ENCODE measurements around the gene FGF12. TPM values are rescaled to one million over a fixed set of nuclear protein-coding genes. Genes with fewer than 3 reads are reported as not detected.

Gene FGF12
- total and polyA plus RNA-seq, 2 experiments from 2014 or later = 6.0 to 14.3 TPM

DNA sequence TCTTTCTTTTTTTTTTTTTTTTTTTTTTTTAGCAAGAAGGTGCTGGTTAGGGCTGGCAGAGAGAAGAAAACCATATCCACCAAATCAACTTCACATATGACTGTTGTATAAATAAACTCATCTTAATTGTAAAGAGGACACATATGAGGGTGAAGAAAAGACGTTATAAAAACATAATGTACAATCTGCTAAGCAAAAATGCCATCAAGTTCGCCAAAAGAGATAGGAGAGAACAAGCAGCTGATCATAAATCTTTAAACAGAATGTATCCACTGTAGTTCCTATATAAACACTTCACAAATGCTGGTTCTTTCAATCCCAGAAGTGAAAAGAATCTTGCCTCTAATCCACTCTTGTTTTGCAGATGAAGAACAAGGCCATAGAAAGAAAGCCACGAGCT lies 9.2 kb downstream of the FGF12 start (continued):
- TF ChIP-seq, protein P1, sequence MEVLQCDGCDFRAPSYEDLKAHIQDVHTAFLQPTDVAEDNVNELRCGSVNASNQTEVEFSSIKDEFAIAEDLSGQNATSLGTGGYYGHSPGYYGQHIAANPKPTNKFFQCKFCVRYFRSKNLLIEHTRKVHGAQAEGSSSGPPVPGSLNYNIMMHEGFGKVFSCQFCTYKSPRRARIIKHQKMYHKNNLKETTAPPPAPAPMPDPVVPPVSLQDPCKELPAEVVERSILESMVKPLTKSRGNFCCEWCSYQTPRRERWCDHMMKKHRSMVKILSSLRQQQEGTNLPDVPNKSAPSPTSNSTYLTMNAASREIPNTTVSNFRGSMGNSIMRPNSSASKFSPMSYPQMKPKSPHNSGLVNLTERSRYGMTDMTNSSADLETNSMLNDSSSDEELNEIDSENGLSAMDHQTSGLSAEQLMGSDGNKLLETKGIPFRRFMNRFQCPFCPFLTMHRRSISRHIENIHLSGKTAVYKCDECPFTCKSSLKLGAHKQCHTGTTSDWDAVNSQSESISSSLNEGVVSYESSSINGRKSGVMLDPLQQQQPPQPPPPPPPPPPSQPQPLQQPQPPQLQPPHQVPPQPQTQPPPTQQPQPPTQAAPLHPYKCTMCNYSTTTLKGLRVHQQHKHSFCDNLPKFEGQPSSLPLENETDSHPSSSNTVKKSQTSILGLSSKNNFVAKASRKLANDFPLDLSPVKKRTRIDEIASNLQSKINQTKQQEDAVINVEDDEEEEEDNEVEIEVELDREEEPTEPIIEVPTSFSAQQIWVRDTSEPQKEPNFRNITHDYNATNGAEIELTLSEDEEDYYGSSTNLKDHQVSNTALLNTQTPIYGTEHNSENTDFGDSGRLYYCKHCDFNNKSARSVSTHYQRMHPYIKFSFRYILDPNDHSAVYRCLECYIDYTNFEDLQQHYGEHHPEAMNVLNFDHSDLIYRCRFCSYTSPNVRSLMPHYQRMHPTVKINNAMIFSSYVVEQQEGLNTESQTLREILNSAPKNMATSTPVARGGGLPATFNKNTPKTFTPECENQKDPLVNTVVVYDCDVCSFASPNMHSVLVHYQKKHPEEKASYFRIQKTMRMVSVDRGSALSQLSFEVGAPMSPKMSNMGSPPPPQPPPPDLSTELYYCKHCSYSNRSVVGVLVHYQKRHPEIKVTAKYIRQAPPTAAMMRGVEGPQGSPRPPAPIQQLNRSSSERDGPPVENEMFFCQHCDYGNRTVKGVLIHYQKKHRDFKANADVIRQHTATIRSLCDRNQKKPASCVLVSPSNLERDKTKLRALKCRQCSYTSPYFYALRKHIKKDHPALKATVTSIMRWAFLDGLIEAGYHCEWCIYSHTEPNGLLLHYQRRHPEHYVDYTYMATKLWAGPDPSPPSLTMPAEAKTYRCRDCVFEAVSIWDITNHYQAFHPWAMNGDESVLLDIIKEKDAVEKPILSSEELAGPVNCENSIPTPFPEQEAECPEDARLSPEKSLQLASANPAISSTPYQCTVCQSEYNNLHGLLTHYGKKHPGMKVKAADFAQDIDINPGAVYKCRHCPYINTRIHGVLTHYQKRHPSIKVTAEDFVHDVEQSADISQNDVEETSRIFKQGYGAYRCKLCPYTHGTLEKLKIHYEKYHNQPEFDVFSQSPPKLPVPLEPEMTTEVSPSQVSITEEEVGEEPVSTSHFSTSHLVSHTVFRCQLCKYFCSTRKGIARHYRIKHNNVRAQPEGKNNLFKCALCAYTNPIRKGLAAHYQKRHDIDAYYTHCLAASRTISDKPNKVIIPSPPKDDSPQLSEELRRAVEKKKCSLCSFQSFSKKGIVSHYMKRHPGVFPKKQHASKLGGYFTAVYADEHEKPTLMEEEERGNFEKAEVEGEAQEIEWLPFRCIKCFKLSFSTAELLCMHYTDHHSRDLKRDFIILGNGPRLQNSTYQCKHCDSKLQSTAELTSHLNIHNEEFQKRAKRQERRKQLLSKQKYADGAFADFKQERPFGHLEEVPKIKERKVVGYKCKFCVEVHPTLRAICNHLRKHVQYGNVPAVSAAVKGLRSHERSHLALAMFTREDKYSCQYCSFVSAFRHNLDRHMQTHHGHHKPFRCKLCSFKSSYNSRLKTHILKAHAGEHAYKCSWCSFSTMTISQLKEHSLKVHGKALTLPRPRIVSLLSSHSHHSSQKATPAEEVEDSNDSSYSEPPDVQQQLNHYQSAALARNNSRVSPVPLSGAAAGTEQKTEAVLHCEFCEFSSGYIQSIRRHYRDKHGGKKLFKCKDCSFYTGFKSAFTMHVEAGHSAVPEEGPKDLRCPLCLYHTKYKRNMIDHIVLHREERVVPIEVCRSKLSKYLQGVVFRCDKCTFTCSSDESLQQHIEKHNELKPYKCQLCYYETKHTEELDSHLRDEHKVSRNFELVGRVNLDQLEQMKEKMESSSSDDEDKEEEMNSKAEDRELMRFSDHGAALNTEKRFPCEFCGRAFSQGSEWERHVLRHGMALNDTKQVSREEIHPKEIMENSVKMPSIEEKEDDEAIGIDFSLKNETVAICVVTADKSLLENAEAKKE (CRISPR knock-in tag; IDR thresholded peaks at IDR 0.05) = no peak
- no peak for TF ChIP-seq POLR2AphosphoS5 (IDR thresholded peaks at IDR 0.05; ENCODE audit: low read depth)
- TF ChIP-seq, protein P2, sequence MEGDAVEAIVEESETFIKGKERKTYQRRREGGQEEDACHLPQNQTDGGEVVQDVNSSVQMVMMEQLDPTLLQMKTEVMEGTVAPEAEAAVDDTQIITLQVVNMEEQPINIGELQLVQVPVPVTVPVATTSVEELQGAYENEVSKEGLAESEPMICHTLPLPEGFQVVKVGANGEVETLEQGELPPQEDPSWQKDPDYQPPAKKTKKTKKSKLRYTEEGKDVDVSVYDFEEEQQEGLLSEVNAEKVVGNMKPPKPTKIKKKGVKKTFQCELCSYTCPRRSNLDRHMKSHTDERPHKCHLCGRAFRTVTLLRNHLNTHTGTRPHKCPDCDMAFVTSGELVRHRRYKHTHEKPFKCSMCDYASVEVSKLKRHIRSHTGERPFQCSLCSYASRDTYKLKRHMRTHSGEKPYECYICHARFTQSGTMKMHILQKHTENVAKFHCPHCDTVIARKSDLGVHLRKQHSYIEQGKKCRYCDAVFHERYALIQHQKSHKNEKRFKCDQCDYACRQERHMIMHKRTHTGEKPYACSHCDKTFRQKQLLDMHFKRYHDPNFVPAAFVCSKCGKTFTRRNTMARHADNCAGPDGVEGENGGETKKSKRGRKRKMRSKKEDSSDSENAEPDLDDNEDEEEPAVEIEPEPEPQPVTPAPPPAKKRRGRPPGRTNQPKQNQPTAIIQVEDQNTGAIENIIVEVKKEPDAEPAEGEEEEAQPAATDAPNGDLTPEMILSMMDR (conservative IDR thresholded peaks at IDR 0.05; ENCODE audit: low read depth in 2 of 2) = no peak
- no peak for TF ChIP-seq EZH2phosphoT487 (IDR thresholded peaks at IDR 0.05; ENCODE audit: unreplicated experiment)
- TF ChIP-seq, protein P3, sequence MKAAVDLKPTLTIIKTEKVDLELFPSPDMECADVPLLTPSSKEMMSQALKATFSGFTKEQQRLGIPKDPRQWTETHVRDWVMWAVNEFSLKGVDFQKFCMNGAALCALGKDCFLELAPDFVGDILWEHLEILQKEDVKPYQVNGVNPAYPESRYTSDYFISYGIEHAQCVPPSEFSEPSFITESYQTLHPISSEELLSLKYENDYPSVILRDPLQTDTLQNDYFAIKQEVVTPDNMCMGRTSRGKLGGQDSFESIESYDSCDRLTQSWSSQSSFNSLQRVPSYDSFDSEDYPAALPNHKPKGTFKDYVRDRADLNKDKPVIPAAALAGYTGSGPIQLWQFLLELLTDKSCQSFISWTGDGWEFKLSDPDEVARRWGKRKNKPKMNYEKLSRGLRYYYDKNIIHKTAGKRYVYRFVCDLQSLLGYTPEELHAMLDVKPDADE (IDR thresholded peaks at IDR 0.05) = no peak
- TF ChIP-seq ZNF331 (CRISPR knock-in tag; IDR thresholded peaks at IDR 0.05; ENCODE audit: low read depth) = no peak

DNA sequence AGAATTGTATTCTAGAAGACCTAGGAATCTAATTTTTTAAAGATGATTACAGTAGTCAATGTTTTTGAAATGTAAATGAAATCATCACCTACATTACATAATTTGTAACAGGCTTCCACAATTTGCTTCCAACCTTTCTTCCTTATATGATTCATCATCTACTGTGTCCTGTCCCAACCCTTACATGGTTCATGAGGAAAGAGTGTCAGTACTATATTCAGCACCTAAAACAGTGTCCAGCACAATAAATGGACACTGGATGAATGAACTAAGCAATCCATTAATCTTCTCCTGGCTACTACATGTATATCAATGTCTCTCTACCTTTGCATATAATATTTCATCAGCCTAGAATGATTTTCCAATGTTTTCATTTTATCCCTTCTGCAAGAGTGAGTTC lies 12.2 kb downstream of the FGF12 start:
- Mint-ChIP-seq H3K27me3 (ENCODE audit: insufficient read depth, low read depth, poor library complexity) (no peaks in the 10 kb centered on the region), H3K4me1 (peaks cover 23% of the 10 kb centered on the region), H3K4me3 (no peak overlapping the region), H3K36me3 (ENCODE audit: low read depth) (peaks cover 9% of the 10 kb centered on the region; the same call in 2 of the 3 replicates), H3K27ac (no peak overlapping the region), H3K9me3 (peaks cover 10% of the 10 kb centered on the region)
- no peaks in the 10 kb centered on the region for H3K27me3 ChIP-seq (ENCODE audit: insufficient read depth)
- H3K27ac ChIP-seq (ENCODE audit: low read depth) = no peak overlapping the region
- H3K9me2 ChIP-seq (ENCODE audit: insufficient read depth) = no peaks in the 10 kb centered on the region
- H3F3A ChIP-seq (replicated peaks; ENCODE audit: low read depth) = no peaks in the 10 kb centered on the region
- no peak overlapping the region for H2AFZ ChIP-seq
- no peaks in the 10 kb centered on the region for H3K79me2 ChIP-seq (replicated peaks; ENCODE audit: insufficient read depth)
- H3K4me1 ChIP-seq (ENCODE audit: insufficient read depth) = peaks cover 21% of the 10 kb centered on the region
- H4K20me1 ChIP-seq (replicated peaks; ENCODE audit: insufficient read depth) = no peaks in the 10 kb centered on the region
- H3K36me3 ChIP-seq (ENCODE audit: insufficient read depth) = no peaks in the 10 kb centered on the region
- H3K4me3 ChIP-seq = no peak overlapping the region
- ATAC-seq (no peak), DNase-seq (ENCODE audit: low spot score) (no peak)
- no peak overlapping the region for H3K4me2 ChIP-seq
- TF ChIP-seq ZNF331 (CRISPR knock-in tag; IDR thresholded peaks at IDR 0.05; ENCODE audit: low read depth) (no peak), POLR2AphosphoS5 (IDR thresholded peaks at IDR 0.05; ENCODE audit: low read depth) (no peak), CREB1 (CRISPR knock-in tag; IDR thresholded peaks at IDR 0.05; ENCODE audit: low read depth) (no peak)
- TF ChIP-seq, protein P3 (IDR thresholded peaks at IDR 0.05) = no peak
